DMS53 (cell line): Measurements from ENCODE around the gene TNS3.

ENCODE experiments used
- DNase-seq: peaks from one replicate; lab custom pipeline; 2025; lab: John Stamatoyannopoulos, UW

Gene TNS3

DNA sequence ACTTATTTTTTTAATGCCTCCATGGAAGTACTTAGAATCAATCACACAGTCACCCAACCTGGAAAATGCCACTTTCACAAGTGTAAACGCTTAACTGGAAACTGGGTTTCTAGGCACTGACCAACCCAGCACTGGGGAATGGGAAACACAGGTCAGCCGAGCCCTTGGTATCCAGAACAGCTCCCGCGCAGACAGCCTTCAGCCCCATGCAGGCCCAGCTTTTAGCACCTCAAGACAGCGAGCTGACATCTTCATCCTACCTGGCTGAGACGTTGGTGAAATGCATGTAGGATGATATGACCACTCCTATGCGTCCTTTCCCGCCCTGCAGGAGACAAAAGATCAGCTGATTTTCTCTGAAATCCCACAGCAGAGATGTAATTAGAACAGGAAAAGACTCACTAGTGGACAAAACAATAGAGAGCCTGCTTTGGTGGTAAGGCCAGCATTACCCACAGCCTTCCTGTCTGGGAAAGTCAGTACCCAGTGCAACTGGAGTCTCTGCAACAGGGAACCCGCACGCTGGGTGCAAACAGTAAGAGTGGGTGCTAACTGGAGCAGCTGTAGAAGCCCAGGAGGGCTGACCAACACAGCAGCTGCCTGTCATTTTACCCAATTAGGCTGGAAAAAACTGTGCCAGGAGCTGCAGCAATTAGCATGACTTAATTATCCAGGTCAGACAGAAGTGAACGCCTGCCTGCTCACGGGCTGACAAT is 153.7 kb downstream of the TNS3 start:
- no peak for DNase-seq

DNA sequence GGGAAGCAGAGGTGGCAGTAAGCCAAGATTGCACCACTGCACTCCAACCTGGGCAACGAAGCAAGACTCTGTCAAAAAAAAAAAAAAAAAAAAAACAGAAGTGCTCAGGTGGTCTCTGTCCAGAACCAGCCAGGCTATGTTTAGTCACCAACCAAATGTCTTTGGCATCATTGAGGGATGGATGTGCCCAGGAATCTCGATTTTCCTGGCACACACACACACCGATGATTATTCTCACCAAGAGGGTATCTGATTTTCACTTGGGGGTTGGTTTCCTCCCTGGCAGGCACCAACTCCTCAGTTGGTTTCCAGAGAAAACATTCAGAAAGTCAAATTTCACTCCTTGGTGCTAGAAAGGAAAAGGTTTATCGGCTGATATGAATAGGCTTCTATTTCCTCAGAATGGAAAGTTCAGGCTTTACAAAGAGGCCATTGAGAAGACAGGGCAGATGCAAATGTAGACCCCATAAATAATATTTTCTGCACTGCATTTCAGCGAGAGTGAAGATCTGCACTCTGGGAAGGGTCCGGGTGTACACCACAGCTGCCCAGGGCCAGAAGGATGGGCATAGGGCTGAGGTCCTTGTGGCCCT is 154.8 kb downstream of the TNS3 start:
- DNase-seq, result no peak

DNA sequence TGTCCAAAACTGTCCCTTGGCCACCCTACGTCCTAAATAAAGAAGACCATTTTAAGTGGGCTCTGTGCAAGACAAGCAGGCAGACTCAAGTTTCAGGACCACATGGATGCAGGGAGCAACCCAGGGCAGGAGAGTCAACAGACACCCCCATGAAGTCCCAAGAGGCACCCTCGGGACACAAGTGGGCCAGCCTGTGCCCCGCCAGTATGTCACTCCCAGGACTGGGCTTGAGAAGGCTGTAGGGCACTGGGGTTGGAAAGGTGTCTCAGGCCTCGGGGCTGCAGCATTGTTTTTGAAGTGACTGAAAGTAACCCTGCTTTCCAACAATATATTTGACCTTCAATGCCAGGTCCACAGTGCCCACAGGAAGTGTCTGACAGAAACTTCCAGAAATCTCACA is 157.4 kb downstream of the TNS3 start:
- no peak for DNase-seq

DNA sequence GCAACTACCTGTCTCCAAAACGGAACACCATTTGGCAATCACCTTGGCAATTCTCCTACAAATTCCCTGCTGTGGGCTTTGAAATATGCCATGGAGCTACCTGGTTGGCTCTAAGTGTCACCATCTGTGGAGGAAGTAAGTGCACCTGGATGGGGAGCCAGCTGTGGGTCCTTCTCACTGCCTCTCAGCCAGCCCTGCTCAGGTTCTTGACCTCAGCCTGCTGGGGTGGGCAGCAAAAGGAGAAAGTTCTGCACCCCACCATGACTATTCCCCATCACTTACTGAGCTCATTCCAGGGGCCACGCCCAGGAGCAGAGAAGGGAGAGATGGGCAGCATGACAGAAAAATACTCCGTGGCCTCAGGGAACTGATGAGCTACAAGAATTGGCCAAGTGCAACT is 158.7 kb downstream of the TNS3 start:
- DNase-seq, result no peak

DNA sequence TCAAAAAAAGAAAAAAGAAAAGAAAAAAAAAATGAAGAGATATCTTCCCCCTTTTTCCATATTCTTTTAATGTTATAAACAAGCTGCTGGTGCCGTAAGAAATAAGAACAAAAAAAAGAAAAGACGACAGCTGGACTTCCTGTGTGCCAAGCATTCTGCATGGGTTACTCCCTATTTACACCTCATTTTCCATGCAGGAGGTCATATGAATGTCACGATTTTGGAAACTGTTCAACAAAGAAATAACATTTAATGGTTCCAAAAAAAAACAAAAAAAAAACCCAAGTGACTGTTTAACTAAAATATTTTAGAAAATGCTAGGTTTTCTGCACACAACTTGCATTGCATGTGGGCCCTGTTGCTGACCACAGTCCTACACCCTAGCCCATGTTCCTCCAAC is 159.3 kb downstream of the TNS3 start:
- no peak for DNase-seq

DNA sequence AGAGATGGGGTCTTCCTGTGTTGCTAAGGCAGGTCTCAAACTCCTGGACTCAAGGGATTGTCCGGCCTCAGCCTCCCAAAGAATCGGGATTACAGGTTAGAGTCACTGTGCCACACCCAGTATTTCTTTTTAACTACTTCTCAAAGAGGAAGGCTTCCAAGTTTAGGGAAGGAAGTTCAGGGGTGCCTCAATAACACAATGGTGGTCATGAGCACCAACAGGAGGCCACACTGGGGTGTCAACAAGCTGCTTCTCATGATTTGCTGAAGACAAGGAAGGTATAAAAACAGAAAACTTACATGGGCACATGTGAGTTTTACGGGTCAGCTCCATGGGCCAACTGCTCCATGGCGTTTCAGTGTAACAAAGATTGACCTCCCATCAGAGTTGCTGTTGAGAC is 160.5 kb downstream of the TNS3 start:
- no peak for DNase-seq

DNA sequence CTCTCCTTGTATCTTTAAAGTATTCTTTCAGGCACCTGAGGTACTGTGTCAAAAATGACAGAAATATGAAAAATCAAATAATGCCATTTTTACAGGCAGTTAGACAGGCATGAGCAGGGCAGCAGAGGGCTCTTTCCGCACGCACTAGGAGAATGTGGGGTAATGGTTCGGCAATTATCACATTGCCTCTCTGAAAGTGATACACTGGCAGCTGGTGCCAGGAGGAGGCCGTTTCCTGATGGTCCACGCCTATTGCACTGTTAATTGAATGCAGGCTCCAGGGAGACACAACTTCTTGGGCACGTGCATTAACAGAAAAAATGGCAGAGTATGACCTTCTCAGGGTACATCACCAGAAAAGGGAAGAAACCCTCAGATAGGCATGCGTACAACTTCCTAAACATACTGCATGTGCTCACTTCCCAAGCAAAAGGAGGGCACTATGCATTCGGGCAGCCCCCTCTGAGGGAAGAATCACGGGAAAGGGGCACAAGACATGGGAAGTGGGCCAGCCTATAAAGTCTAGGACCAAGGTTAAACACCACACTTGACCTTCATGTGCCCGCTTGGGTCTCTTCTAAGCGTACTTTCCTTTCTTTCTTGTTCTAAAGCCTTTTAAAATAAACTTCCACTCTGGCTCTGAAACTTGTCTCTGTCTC is 161.7 kb downstream of the TNS3 start:
- DNase-seq, result no peak

DNA sequence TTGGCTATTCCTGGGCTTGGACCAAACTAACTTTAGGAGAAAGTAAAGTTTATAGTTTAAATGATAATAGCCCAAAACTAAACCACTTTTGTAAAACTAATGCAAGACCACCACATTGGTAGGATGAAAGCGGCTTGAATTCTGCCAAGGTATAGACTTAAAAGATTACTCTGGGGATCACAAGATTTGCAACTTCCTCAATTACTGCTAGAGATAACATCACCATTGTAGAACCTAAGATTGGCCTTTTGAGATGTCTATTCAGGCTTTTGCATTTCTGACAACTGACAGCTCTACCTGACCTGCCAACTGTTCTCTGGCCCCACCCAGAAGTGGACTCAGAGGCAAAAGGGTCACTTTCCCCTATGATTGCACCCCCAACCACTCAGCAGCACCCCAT is 162.4 kb downstream of the TNS3 start:
- no peak for DNase-seq

DNA sequence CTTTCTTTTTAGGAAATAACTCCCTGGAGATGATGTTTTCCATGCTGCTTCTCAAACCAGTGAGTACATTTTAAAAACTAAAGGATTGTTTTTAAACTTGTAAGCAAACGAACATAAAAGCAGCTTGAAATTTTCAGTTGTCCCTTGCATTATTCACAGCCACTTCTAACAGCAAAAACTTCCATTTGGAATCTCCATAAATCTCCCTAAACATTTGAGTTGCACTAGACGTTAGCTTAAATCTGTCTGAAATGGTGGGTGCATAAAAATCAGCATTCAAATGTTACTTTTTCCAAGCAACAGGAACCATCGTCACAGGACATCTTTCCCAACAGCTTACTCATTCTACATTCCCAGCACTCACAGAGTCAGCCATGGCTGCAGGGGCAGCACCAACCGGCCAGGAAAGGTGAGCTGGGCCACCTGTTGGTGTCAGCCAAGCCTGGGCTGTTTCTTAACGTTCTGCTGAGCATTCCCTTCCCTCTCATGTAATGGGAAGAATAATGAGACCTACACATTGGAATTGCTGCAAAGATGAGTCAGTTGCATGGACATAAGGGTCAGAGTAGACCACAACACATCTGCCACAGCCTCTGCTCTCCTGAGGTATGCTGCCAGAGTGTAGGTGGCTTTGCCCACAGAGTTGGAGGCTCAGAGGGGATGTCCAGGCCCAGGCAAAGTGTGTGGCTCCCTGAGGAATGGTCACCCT is 163.2 kb downstream of the TNS3 start:
- no peak for DNase-seq

DNA sequence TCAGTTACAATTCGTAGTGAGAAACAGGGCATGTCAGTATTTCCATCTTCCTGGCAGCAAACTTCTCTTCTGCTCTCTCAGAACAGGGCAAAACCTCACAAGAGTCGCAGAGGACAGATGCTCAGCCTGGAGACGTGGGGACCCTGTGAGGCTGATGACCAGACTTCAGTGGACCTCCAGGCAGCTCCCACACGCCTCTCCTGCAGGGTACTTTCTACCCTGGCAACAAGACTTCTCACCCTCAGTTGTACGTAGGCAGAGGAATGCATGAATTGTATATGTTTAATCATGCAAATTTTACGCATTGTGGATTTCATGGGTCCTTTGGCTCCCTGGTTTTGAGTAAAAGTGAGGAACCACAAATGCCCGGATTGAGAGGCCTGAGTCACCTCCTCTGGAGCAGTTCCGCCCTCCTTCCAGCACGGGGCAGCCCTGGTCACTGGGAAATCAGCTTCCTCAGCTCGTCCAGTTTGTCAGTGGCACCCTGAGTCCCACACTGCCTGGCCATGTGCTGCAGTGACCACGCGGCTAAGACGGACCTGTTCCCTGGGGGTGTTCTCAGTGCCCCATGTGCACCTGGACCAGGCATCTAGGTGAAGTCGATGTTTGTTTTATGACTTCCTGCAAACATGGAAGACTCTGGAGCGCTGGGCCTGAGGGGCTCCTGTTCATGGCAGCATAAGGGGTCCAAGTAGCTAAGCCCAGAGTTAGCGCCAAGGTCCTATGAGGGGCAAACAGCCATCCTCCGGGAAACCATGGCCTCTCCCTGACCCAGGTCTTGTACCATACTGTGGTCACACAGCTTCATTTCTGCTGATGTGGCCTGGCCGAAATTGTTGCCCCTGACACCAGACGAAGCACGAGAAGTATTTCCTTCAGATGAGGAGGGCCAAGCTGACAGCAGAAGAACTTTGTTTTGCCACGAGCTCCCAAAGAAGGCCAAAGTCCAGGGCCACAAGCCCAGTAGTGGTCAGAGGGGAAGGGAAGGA is 165.1 kb downstream of the TNS3 start:
- peak; percentile 15 for DNase-seq

DNA sequence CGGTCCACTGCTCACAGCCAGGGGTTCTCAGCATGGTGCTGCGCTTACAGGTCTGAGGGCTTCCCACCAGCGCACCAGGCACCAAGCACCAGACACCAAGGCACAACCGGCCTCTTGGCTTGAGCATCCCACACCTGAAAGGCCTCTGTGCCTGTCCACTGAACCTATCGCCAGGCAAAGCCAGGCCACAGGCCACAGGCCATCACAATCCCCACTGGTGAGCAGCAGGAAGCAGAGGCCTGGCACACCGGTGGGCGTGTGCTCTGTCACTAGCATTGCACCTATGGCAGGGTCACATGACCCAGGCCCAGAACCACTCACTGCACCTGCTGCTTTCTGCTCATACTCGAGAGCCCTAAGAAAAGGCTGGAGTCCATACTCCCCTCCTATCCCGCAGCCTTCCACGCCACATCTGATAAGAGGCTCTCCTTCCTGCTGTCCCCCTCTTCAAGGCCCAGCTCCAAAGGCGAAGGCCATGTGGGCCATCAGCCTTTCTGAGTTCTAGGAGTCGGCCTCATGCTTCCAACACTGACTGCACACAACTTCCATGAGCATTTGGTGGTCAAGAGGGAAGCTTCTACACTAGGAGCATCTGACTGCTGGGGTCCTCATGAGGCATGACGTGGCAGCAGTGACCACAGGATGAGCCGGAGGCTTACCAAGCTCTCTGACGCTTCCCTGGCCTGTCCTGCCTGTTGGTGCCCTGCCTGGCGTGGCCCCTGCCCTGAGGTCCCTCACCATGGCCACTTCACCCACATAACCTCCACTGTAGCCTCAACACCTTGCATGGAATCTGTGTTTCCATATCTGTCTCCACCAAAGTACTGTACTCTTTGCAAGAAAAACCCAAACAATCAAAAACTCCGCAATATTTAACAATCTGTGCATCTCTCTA is 166.3 kb downstream of the TNS3 start:
- no peak for DNase-seq

DNA sequence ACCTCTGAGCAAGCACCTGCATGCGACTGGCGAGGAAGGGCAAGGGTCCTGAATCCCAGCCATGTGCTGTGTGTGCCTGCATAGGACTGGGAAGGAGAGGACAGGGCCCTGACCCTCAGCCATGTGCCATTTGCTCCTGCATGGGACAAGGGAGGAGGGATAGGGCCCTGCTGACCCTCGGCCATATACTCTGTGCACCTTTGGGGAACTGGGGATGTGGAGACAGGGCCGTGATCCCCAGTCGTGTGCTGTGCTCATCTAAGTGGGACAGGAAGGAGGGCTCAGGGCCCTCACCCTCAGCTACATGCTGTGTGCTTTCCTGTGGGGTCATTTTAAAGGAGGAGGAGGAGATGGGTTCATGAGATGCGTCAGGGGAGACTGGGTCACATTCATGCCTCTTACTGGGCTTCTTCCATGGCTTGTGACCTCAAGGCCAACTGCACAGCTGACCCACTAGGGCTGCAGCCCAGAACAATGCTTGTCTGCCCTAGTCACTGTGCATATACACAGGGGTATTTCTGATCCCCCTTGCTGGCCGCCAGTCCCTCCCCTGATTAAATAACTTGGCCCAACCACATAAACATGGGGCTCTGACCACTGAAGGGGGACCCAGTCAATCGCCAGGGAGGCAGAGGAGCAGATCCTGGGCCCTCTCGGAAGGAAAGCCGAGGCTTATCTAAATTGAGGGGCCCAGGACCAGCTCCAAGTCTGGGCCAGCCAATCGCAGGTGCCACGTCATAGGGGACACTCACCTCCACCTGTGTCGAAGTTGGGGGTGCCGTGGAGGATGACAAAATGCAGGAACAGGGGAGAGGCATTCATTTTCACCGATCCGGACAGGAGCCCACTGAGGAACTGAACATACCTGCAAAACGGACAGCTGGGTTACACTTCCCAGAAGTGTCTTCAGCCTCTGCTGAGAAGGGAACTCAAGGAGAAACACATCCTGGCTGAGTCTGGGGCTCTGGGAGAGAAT is 167.3 kb downstream of the TNS3 start:
- DNase-seq, result no peak

DNA sequence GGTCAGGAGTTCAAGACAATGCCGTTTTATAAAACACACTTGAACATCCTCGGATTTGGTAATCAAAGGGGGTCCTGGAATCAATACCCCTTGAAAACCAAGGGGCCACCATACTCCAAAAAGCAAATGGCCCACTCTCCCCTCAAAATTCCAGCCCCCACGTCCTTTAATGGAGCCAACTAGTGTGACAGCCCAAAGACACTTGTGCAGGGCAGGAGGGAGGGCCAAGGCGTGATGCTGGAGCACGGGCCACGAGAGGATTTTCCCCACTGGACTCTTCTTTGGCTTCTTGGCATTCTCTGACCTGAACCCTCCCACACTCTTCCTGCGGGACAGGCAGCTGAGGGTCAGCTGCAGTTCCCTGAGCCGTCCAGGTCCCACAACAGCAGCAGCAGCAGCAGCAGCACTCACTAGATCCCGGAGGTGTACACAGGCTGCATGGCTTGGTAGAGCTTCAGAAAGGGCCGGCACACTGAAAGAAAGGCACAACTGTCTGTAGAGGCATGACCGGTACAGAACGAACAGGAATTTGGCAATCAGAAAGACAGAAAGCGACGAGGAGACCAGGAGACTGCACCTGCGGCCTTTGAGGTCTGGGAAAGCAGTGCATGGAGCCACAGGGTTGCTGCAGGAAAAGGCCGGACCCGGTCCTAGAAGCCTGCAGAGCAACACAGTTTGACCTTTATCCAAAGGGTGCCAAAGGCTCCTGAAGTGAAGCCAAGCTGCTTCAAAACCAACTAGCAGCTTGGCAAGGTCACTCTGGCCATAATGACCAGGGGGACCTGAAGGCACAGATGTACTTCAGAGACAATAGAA is 168.2 kb downstream of the TNS3 start:
- no peak for DNase-seq

DNA sequence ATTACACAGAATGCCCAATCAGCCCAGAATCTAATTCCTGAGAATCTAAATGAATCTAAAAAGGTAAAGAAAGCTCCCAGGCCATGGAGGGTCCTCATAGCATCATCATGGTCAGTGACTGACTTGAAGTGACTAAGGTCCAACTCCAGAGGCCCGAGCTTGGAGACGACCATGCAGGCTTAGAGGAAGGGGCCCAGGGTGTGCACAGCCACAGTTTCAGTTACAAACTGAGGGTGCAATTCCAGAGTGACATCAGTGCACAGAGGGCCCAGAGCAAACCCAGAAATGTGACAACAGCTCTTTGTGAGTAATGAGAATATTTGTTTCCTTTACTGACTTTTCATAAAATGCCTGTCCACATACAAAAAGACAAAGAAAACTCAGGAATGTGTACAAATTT is 170.0 kb downstream of the TNS3 start:
- DNase-seq, result no peak

DNA sequence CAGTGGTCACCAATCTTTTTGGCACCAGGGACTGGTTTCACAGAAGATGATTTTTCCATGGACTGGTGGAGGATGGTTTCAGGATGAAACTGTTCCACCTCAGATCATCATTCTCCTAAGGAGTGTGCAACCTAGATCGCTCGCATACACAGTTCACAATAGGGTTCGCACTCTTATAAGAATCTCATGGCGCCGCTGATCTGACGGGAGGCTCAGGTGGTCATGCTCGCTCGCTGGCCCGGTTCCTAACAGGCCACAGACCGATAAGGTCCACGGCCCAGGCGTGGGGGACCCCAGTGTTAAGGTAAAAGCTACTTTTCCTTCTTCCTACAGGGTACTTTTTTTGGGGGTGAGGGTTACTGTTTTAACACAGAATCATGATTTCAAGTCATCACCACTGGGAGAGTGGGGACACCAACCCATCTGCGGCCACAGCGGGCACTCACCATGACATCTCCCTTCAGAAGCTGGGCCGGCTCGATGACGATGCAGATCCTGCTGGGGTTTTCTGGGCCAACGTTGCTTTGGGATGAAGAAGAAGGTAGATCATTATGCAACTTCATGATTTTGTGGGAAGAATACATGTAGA is 170.5 kb downstream of the TNS3 start:
- DNase-seq, result no peak

DNA sequence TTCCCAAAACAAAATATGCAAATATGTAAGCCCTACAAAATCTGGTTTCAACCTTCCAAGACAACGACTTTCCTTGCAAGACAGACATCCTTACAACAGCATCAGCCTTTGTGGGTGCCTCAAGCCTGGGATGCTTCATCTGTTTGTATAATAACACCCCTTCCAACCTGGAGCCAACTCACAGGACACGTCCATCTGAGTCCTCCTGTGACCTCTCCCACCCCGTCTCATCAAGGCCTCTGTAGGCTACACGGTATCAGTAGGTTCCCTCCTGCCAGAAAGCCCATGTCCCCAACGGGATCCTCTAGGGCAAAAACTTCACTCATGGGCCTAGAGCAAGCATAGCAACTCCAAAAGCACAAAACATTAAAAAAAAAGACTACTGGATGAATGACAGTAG is 173.2 kb downstream of the TNS3 start:
- no peak for DNase-seq

DNA sequence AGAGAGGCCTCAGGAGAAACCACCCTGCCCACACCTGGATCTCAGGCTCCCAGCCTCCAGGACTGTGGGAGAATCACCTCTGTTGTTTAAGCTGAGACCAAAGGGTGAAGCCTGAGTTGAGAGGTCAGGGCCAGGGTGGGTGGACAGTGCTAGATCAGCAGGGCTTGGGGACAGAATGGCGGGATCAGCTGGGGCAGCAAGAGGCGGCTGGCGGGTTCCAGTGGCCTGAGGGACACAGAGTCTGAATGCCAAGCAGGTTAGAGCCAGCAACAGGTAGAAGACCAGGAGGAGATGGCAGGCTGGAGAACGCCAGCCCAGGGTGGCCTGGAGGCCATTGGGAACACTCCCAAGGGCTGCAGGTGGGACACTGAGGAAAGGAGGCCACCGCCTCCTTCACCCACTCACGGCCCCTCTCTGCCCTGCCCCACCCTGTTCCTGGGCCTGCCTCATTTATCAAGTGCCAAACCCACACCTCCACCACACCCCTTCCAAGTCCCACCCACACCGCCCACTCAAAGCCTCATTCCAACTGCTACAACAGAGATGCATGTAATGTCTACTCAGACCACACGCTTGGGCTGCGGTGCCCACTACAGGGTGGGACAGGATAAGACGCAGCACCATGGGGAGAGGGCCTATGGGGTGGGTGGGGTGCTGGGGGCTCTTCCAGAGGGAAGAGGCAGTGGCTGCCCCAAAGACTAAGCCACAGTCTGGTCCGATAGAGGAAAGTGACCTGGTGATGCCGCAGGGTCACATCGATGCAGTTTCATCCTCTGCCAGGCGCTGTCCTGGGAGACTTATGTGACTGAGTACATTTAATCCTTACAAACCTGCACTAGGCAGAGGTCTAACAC is 173.9 kb downstream of the TNS3 start:
- DNase-seq, result no peak
